ENCODE results near the gene GPR62. TPM values are rescaled to one million over a fixed set of nuclear protein-coding genes. Genes with fewer than 3 reads are reported as not detected.

GPR62 gene
- total and polyA plus RNA-seq, 2 experiments from 2014 or later, result 0.10 to 0.38 TPM

DNA sequence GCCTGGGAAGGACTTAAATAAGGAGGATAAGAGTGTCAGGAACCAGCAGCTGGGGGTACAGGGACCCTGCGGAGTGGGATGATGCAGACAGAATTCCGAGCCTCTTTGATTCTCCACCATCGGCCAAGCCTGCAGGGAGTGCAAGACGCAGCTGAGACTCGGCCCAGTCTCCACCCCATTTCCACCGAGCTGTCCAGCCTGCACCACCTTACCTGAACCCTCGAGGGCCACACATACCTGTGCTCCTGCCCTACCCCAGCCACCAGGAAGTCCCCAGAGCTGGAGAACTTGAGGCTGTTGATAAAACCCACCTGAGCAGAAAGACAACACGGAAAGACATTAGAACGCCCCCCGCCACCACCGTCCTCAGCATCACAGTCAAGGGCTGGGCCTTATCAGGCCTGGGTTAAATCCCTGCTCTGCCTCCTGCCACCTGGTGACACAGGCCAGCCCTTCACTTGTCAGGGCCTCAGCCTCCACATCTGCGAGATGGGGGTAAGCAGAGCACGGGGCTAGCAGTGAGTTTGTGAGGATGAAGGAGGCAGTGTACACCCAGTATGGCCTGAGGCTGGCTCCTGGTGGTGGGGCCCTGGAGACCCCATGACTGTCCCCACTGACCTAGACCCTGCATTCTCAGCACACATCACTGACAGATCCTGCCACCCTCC, 21.6 kb upstream of the GPR62 start:
- Mint-ChIP-seq H3K27ac (no peak overlapping the region), H3K4me1 (no peaks in the 10 kb centered on the region), H3K9me3 (no peaks in the 10 kb centered on the region), H3K36me3 (ENCODE audit: low read depth) (peaks cover 77% of the 10 kb centered on the region), H3K4me3 (no peak overlapping the region), H3K27me3 (ENCODE audit: insufficient read depth, low read depth, poor library complexity) (peaks cover 2% of the 10 kb centered on the region)
- H3K4me3 ChIP-seq, result no peak overlapping the region
- H4K20me1 ChIP-seq (replicated peaks; ENCODE audit: insufficient read depth), result no peaks in the 10 kb centered on the region; the same call in none of the 2 replicates
- ATAC-seq, result no peak
- no peaks in the 10 kb centered on the region for H3K27me3 ChIP-seq (ENCODE audit: insufficient read depth)
- no peaks in the 10 kb centered on the region for H3K4me1 ChIP-seq (ENCODE audit: insufficient read depth)
- TF ChIP-seq POLR2AphosphoS5 (IDR thresholded peaks at IDR 0.05; ENCODE audit: low read depth), result no peak
- TF ChIP-seq NANOG (IDR thresholded peaks at IDR 0.05; ENCODE audit: borderline replicate concordance), result no peak
- TF ChIP-seq ZNF114 (CRISPR knock-in tag; IDR thresholded peaks at IDR 0.05), result no peak
- no peak for TF ChIP-seq STAT1 (IDR thresholded peaks at IDR 0.05; ENCODE audit: unreplicated experiment)
- no peak for TF ChIP-seq EZH2phosphoT487 (IDR thresholded peaks at IDR 0.05; ENCODE audit: unreplicated experiment)
- TF ChIP-seq EZH2 (IDR thresholded peaks at IDR 0.05; ENCODE audit: low read depth, unreplicated experiment), result no peak
- TF ChIP-seq, protein P1, sequence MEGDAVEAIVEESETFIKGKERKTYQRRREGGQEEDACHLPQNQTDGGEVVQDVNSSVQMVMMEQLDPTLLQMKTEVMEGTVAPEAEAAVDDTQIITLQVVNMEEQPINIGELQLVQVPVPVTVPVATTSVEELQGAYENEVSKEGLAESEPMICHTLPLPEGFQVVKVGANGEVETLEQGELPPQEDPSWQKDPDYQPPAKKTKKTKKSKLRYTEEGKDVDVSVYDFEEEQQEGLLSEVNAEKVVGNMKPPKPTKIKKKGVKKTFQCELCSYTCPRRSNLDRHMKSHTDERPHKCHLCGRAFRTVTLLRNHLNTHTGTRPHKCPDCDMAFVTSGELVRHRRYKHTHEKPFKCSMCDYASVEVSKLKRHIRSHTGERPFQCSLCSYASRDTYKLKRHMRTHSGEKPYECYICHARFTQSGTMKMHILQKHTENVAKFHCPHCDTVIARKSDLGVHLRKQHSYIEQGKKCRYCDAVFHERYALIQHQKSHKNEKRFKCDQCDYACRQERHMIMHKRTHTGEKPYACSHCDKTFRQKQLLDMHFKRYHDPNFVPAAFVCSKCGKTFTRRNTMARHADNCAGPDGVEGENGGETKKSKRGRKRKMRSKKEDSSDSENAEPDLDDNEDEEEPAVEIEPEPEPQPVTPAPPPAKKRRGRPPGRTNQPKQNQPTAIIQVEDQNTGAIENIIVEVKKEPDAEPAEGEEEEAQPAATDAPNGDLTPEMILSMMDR (conservative IDR thresholded peaks at IDR 0.05; ENCODE audit: low read depth in 2 of 2), result no peak
- TF ChIP-seq, protein P2, sequence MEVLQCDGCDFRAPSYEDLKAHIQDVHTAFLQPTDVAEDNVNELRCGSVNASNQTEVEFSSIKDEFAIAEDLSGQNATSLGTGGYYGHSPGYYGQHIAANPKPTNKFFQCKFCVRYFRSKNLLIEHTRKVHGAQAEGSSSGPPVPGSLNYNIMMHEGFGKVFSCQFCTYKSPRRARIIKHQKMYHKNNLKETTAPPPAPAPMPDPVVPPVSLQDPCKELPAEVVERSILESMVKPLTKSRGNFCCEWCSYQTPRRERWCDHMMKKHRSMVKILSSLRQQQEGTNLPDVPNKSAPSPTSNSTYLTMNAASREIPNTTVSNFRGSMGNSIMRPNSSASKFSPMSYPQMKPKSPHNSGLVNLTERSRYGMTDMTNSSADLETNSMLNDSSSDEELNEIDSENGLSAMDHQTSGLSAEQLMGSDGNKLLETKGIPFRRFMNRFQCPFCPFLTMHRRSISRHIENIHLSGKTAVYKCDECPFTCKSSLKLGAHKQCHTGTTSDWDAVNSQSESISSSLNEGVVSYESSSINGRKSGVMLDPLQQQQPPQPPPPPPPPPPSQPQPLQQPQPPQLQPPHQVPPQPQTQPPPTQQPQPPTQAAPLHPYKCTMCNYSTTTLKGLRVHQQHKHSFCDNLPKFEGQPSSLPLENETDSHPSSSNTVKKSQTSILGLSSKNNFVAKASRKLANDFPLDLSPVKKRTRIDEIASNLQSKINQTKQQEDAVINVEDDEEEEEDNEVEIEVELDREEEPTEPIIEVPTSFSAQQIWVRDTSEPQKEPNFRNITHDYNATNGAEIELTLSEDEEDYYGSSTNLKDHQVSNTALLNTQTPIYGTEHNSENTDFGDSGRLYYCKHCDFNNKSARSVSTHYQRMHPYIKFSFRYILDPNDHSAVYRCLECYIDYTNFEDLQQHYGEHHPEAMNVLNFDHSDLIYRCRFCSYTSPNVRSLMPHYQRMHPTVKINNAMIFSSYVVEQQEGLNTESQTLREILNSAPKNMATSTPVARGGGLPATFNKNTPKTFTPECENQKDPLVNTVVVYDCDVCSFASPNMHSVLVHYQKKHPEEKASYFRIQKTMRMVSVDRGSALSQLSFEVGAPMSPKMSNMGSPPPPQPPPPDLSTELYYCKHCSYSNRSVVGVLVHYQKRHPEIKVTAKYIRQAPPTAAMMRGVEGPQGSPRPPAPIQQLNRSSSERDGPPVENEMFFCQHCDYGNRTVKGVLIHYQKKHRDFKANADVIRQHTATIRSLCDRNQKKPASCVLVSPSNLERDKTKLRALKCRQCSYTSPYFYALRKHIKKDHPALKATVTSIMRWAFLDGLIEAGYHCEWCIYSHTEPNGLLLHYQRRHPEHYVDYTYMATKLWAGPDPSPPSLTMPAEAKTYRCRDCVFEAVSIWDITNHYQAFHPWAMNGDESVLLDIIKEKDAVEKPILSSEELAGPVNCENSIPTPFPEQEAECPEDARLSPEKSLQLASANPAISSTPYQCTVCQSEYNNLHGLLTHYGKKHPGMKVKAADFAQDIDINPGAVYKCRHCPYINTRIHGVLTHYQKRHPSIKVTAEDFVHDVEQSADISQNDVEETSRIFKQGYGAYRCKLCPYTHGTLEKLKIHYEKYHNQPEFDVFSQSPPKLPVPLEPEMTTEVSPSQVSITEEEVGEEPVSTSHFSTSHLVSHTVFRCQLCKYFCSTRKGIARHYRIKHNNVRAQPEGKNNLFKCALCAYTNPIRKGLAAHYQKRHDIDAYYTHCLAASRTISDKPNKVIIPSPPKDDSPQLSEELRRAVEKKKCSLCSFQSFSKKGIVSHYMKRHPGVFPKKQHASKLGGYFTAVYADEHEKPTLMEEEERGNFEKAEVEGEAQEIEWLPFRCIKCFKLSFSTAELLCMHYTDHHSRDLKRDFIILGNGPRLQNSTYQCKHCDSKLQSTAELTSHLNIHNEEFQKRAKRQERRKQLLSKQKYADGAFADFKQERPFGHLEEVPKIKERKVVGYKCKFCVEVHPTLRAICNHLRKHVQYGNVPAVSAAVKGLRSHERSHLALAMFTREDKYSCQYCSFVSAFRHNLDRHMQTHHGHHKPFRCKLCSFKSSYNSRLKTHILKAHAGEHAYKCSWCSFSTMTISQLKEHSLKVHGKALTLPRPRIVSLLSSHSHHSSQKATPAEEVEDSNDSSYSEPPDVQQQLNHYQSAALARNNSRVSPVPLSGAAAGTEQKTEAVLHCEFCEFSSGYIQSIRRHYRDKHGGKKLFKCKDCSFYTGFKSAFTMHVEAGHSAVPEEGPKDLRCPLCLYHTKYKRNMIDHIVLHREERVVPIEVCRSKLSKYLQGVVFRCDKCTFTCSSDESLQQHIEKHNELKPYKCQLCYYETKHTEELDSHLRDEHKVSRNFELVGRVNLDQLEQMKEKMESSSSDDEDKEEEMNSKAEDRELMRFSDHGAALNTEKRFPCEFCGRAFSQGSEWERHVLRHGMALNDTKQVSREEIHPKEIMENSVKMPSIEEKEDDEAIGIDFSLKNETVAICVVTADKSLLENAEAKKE (CRISPR knock-in tag; IDR thresholded peaks at IDR 0.05), result no peak
- TF ChIP-seq CREB1 (CRISPR knock-in tag; IDR thresholded peaks at IDR 0.05; ENCODE audit: low read depth), result no peak
- no peak for TF ChIP-seq ZNF331 (CRISPR knock-in tag; IDR thresholded peaks at IDR 0.05; ENCODE audit: low read depth)
- TF ChIP-seq, protein P3, sequence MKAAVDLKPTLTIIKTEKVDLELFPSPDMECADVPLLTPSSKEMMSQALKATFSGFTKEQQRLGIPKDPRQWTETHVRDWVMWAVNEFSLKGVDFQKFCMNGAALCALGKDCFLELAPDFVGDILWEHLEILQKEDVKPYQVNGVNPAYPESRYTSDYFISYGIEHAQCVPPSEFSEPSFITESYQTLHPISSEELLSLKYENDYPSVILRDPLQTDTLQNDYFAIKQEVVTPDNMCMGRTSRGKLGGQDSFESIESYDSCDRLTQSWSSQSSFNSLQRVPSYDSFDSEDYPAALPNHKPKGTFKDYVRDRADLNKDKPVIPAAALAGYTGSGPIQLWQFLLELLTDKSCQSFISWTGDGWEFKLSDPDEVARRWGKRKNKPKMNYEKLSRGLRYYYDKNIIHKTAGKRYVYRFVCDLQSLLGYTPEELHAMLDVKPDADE (IDR thresholded peaks at IDR 0.05), result no peak
- H3K36me3 ChIP-seq (ENCODE audit: insufficient read depth), result peaks cover 7% of the 10 kb centered on the region
- DNase-seq (ENCODE audit: low spot score), result no peak
- no peak overlapping the region for H2AFZ ChIP-seq
- H3K4me2 ChIP-seq, result no peak overlapping the region
- H3F3A ChIP-seq (replicated peaks; ENCODE audit: low read depth), result no peaks in the 10 kb centered on the region
- H3K27ac ChIP-seq (ENCODE audit: low read depth), result no peak overlapping the region
- no peaks in the 10 kb centered on the region for H3K79me2 ChIP-seq (replicated peaks; ENCODE audit: insufficient read depth)
- no peaks in the 10 kb centered on the region for H3K9me2 ChIP-seq (ENCODE audit: insufficient read depth)
